SHP77 (cell line): ENCODE results near the gene SLC38A8.

Experiments used
- DNase-seq, 2 experiments: peaks; one replicate each; lab custom pipeline; 2025; lab: John Stamatoyannopoulos, UW

Gene SLC38A8

DNA sequence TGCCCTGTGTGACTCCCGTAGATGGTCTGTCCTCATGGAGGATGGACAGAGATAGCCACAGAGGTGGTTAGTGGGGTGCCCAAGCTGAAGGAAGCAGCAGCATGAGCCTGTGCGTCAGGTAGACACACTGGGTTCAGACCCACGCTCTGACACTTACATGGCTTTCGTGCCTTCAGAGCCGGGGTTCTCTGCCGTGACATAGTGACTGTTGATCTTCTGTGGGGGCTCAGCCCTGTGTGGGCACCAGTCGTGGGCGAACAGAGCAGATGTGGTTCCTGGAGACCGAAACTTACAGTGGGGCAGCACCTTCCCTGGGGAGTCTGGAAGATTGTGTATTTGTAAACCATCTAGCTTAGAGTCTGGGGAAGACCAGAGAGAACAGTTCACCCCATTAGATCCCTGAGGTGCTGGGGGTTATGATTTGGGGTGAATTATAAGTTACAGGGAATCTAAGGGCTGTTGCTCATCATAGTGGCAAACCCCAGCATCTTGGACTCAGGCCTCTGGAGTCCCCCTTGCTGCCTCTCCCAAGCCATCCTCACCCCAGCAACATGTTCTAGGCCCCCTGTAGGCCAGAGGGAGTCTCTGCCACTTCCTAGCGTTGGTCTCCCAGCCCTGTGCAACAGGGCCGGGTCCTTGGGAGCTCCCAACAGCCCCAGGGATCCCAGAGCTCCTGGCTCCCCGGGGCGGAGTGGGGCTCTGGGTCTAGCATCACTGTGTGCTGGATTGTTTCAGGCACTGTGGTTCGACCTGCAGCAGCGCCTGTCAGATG, 45.9 kb downstream of the SLC38A8 start:
- peak in 1 of 2 experiments; percentile 20 for DNase-seq

DNA sequence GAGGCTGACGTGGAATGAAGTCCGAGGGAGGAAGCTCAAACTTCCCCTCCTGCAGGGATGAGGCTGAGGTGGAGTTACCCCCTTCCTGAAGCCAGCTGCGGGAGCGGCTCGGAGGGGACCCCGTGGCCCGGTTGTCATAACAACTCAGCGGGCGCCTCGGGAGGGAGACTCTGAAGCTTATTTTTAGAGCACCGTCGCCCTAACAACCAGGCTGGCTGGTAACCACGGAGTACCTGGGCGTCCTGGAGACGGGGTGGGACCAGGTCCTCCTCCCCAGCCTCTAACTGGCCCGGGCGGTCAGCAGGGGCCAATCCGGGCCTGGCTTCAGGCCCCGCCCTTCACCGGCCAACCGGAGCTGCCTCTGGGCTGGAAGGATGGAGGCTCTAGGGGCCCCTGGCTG, 46.8 kb downstream of the SLC38A8 start:
- DNase-seq = no peak

DNA sequence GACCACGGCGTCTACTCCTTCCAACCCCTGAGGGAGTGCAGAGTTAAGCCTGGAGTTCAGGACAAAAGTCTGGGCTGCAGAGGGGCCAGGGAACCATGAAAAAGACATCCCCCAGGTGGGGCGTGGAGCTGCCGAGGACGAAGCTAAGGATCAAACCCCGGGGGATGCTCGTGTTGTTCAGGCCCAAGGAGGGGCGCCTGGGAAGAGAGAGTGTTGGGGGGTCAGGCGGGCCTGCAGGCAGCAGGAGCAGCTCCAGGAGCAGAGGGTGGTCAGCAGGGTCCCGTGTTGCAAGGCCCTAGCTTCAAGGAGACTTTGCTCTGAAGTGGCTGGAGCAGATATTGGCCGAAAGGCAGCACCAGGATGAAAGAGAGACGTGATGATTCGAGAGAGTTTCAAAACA, 47.9 kb downstream of the SLC38A8 start:
- no peak for DNase-seq

DNA sequence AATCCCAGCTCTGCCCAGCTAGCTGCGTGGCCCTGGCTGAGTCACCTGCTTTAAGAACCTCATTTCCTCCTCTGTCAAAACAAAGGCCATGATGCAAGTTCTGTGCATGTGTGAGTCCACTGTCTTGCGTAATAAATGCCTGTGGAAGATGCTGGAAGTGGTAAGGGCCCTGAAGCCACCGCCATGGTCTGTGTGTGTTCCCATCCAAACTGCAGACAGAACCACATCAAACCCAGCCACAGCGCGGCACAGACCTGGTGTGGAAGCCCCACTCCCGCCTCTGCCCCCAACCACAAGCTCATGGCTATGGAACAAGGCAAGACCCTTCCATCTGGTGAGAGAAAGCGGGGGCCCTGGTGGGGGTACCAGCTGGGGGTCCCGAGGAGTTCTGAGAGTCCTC, 48.5 kb downstream of the SLC38A8 start:
- DNase-seq = no peak

DNA sequence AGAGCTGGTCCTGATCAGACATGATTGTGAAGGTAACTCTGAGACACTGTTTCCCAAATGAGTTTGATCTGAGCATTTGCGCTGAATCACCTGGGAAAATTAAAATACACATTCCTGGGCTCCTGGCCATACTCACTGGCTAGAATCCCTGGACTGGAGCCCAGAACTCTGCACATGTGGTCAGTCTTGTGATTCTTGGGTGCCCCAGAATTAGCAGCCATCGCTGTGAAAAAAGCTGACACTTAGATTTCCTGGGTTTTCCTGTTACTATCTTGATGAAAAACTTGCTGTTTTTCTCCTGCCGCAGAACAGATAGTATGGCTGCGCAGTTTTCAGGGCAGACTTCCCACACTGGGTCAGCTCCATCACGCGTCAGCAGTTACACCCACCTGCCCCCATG, 50.0 kb downstream of the SLC38A8 start:
- no peak for DNase-seq

DNA sequence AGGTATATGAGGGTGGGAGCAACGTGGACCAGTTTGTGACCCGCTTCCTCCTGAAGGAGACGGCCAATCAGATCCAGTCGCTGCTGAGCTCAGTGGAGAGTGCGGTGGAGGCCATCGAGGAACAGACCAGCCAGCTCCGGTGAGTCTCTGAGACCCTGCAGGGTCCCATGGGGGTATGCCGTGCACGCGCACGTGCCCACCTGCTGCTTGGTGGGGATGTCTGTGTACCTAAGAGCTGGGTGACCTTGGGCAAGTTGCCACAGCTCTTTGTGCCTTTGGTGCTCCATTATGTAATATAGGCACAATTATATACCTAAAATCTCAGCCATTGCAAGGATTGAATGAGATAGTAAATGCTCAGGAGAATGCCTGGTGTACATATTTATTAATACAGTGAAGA, 52.1 kb downstream of the SLC38A8 start:
- DNase-seq = no peak

DNA sequence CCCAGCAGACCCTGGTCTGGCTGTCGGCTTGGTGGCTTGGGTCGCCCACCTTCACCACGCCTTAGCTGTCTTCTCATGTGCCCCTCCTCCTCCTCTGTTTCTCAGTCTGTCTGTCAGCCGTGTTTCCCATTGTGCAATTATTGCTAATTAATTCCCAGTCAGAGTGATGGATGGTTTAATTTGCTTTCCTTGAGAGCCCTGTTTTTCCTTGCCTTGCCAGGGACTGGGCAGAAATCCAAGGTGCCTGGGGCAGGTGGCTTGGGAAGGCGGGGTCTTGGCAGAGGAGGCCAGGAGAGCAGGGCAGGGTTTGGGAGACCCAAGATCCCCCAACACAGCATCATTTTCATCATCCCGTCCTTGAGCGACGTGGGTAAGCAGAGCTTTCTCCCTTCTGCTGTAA, 53.3 kb downstream of the SLC38A8 start:
- DNase-seq = no peak

DNA sequence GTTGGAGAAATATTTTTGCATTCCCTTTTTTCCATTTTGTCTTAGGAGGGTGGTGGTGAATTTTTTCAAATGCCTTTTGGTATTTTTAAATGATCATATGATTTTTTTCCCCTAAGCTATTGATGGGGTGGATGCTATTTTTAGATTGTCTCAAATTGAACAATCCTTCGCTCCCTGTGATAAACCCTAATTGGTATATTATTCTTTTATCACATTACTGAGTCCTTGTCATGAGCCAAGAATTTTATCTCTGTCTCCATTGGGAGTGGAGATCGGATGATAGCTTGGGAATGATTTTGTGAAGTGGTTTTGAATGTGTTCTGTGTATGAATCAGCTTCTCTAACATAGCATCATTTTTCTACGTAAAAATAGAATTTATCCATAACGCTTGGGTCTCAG, 59.1 kb downstream of the SLC38A8 start:
- no peak for DNase-seq

DNA sequence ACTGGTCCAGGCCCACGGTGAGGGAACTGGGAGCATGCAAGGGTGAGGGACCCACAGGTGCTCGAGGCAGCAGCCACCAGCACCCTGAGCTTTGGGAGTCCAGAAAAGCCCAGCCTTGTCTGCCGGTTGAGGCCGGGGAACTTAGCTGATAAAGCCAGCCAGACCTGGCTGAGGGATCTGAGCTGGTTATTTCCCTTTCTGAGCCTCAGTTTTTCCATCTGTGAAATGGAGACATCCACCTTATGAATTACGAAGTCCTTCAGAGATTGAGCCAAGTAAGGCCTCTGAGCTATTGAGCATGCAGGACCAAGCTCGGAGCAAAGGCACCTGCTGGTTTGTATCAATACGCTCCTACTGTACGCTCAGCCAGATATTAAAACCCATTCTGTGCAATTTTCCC, 60.8 kb downstream of the SLC38A8 start:
- DNase-seq = no peak

DNA sequence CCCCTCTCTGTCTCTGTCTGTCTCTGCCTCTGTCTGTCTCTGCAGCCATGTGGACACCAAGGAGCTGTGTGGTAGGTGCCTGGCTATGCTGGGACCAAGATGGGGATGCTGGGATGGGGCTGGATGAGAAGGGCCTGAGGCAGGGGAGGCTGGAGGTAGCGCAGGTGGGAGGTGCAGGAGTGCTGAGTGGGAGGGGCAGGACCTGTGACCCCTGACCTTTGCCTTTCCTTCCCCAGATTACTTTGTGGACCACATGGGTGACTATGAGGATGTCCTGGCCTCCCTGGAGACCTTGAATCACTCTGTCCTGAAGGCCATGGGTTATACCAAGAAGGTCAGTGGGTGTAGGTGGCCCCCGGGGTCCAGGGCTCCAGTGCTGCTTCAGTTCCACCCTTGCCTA, 61.8 kb downstream of the SLC38A8 start:
- no peak for DNase-seq

DNA sequence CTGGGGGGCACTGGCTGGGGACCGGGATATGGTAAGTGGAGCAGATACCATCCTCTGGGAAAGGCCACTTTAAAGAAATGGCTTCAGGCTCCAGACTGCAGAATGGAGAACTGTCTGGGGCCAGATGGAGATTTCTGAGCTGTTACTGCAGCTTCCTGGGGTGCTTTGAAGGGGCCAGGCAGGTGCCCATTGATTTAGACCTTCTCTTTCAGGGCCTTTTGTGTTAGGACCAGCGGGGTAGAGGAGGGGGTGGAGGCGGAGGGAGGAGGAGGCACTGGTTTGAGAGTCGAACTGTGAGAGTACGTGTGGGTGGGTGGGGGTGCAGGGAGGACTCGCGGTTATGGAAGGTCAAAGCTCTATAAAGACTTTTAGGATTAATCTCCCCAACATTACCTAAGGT, 63.2 kb downstream of the SLC38A8 start:
- no peak for DNase-seq

DNA sequence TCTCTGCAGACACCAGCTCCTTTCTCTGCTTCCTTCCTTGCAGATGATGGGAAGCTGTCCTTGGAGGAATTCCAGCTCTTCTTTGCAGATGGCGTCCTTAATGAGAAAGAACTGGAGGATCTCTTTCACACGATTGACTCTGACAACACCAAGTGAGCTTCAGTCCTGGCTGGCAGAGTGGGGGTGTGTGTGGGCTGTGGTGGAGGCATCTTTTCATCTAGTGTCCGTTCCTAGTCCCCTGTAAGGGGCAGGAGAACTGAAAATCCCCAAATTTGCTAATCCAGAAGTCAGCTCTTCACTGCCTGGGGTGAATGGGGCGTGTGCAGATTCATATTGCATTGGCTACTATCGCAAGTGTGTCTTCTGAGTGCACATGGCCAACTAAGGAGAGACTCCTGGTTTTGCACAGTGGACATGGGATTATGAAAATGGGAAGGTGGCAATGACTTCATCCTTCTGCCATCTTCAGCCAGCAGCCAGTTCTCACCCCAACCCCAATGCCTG, 64.1 kb downstream of the SLC38A8 start:
- DNase-seq = no peak

DNA sequence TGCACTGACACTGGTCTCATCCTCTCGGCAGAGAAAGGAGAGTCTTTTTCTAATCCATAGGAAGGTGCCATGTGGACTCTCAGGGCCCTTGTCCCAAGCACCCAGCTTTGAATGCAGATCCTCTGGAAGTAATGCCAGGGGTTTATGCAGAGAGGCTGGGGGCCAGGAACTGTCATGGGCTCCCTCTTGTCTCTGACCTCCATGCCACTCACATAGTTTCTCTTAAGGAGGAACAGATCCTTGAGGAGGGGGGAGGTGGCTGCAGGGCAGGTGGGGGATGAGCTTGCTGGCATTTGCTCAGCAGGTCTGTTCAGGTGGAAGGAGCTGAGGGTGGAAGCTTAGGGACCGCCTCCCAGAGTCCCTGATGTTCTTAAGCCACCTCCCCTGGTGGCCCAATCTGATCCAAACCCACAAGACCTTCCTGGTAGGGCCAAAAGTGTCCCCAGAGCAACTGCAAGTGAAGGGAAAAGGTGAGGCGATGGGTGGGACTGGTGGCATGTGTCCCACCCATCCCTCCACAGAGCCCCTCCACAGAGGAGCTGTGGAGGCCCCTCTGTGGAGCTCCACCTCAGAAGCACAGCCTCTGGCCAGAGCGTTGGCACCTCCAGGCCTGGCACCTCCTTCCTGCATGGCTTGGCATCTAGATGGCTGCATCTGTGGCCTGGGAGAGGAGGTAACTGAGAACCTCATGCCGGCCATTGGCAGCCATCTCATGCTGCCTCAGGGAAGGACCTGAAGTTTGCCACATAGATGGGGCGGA, 65.4 kb downstream of the SLC38A8 start:
- no peak for DNase-seq

DNA sequence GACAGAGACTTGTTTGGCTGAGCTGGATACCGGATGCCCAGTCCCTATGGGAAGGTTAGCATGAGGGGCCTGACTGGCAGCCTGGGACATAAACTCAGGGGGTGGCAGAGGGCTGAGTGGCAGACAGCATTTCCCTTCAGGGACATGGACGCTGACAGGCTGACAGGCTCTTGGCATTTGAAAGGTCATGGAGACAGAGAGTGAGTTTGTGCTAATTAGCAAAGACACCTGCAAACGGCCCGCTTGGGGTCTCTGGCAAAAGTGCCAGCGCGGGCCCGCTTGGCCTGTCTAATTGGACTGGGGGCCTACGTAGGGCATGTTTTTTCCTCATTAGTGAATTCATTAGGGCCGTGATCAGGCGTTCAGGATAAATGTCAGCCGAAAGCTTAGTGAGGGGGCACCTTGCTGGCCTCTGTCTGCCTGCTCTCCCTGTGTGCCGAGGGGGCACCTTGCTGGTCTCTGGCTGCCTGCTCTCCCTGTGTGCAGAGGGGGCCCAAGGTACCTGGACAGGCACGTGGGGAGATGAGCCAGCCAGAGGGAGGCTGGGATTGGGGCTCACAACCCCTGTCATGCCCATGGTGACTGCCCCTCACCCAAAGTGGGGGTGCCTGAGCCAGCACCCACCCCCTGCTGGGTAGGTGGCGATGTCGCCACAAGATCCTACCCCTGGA, 66.9 kb downstream of the SLC38A8 start:
- DNase-seq = no peak

DNA sequence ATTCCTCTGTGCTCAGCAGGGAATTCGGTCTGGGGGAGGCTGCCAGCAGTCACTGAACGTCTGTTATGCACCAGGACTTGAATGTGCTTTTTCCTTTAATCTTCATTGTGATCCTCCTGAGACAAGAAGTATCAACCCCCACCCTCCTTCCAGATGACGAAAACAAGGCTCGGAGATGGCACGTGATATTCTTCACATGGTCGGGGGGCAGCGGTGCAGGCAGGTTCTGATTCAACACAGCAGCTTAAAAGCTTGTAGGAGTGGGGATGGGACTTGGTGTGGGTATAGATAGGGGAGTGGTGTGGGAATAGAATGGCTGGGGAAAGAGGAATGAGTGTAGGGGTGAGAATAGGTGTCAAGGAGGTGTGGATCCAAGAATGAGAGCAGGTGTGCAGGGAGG, 68.1 kb downstream of the SLC38A8 start:
- DNase-seq = no peak

DNA sequence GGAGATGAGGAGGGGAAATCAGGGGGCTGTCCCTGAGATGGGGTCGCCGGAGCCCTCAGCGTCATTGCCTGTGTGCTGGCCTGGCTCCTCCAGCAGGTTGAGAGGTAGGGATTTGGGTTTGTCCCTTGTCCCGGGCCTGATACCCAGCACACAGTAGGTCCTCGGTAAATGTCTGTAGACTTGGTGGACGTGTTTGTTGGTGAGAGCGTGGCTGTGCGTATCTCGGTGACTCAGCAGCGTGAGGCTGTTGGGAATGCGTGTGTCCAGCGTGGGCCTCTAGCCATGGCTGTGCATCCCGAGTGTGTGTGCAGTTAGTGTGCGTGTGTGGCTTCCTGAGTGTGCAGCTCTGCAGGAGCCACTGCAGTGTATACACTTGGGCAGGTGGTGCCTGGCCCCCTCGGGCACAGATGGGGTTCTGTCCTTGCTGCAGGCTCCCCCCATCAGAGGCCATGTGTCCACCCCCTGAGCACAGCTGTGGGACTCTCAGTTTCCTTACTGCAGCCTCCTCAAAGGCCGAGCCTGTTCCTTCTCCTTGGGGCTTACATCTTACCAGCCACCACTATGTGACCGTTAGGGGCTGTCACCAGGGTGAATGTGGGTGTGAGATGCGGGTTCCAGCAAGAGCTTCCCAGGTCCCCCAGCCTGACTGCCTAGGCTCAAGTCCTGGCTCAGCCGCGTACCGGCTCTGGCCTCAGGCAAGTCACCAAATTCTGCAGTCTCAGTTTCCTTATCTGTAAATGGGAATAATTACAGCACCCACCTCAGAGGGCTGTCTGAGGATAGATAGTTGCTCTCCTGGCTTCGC, 68.8 kb downstream of the SLC38A8 start:
- DNase-seq = no peak

DNA sequence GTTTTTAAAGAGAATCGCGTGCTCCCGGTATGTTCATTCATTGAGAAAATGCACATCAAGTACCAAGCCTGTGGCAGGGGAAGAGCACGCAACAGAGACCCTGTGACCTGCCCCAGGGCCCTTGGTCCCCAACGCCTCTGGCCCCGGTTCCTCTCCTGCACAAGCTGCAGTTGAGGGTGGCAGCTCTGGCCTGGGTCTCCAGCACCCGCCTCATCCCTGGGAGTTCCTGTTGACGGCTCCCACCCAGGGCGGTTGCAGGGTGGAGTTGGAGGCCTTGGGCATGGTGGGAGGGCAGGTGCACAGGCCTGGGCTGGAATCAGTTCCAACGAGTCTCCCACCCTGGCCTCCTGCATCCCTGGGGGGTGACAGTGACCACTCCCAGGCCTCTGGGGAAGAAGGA, 69.5 kb downstream of the SLC38A8 start:
- no peak for DNase-seq

DNA sequence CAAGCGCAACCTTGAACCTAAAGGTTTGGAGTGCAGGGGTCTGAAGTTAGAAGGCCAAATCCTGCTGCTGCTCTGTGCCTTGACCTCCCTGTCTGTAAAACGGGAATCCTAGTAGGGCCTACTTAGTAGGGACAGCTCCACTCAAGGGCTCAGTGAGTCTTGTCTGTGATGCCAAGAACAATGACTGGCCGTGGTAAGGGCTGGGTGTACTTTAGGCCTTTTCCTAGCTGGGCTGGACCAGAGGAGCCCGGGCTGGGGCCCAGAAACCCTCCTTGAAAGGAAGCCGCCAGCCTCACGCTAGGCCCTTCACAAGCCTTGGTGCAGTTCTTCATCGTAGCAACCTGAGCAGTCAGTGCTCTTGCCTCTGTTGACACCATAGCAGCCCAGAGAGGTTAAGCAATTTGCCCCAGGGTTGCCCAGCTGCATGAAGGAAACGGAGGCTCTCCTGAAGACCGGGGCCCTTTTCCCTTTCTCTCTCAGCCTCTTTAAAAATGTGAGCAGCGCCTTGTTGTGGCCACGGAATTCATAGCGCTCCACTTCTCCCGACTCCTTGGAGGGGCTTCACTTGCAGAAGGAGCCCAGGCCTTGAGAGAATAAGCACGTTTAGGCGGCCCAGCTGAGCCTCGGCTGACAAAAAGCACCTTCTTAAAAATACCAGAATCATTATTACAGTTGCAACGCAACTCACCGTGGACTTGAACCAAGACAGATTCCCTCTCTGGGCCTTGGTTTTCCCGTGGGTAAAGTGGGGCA, 70.2 kb downstream of the SLC38A8 start:
- no peak for DNase-seq

DNA sequence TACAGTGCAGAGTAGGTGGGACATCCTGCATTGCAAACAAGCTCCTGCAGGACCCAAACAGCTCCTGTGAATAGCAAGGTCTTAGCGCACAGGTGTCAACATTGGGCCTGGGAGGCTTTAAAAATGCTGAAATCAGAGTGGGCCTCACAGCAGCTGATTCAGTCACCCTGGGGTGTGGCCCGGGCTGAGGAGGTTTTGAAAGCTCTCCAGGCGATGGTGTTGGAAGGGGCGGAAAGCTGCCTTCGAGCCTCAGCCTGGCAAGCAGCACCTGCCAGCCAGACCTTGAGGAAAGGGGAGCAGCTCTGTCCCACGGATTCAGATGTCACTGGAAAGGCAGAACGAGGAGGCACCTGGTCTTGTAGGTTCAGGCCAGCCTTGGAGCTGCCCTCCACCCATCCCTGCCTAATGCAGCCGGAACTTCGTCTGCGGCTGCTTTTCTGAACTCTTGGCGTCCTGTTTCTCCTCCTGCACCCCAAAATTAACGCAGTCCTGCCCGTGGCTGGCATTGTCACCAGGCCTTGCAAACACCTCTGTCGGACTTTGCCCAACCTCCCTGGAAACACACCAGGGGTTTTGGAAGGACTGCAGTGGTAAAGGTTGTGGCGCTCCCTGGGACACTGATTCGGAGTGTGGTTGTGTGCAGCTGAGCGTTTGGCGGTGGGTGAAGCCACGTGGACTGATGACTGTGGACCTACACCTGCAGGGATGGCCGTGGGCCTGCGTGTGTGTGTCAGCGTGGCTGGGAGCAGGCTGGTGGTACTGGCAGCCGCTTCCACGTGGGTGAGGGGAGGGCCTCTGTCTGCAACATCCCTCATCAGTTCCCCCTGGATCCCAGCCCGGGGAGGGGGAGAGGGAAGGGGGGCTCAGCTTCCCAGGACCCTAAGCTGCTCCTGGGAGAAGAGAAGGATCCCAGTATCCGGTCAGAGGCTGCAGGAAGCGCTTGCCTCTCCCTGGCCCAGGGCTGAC, 71.1 kb downstream of the SLC38A8 start:
- DNase-seq = no peak

DNA sequence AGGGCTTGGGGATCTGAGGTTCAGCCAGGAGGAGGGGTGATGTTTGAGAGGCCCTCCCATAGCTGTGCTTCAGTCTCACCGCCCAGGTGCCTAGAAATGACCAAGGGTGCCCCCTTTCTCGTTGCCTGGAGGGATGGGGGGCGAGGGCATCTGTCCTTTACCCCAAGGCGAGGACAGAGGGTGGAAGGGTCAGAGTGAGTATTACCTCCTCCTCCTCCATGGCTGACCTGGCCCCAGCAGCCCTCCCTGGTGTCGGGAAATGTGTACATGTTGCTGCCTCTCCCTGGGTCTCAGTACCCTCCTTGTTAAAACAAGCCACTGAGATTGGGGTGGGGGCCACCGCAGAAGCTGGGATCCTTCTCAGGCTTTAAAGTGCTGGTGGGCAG, 72.2 kb downstream of the SLC38A8 start:
- no peak for DNase-seq
